ENCODE measurements around the gene GGTLC2. TPM values are rescaled to one million over a fixed set of nuclear protein-coding genes. Genes with fewer than 3 reads are reported as not detected.

The GGTLC2 gene
- total RNA-seq, 2 experiments from 2014 or later = not detected

- H3K27ac Mint-ChIP-seq = no peak overlapping the region
Observed at GRCh38 chr22:22693531-22693884, 49.1 kb downstream of the GGTLC2 start.

GRCh38 chr22:22694106-22694505 is 49.7 kb downstream of the GGTLC2 start:
- H3K4me1 Mint-ChIP-seq = peaks cover 1% of the 10 kb centered on the region
- H3K9me3 Mint-ChIP-seq = no peaks in the 10 kb centered on the region
- POLR2A ChIA-PET = no interaction called here
- H3K27me3 Mint-ChIP-seq = peaks cover 6% of the 10 kb centered on the region
- no peak overlapping the region for H3K27ac Mint-ChIP-seq
- DNase-seq = no peak
- no peak overlapping the region for H3K4me3 Mint-ChIP-seq
- ATAC-seq (ENCODE audit: low read depth) = no peak
- H3K36me3 Mint-ChIP-seq = no peaks in the 10 kb centered on the region

More at GRCh38 chr22:22693531-22693884, 49.1 kb downstream of the GGTLC2 start:
- Mint-ChIP-seq H3K9me3 (no peaks in the 10 kb centered on the region), H3K4me3 (no peak overlapping the region), H3K36me3 (no peaks in the 10 kb centered on the region), H3K27me3 (peaks cover 6% of the 10 kb centered on the region), H3K4me1 (peaks cover 1% of the 10 kb centered on the region)
- DNase-seq = no peak
- ATAC-seq (ENCODE audit: low read depth) = no peak
- POLR2A ChIA-PET = no interaction called here

- Mint-ChIP-seq H3K9me3 (no peaks in the 10 kb centered on the region), H3K27me3 (peaks cover 8% of the 10 kb centered on the region), H3K4me1 (peaks cover 5% of the 10 kb centered on the region), H3K36me3 (no peaks in the 10 kb centered on the region), H3K4me3 (no peak overlapping the region), H3K27ac (no peak overlapping the region)
- DNase-seq (no peak), ATAC-seq (ENCODE audit: low read depth) (no peak)
- POLR2A ChIA-PET = no interaction called here
Observed at GRCh38 chr22:22696104-22696503, 51.7 kb downstream of the GGTLC2 start.

Other genes starting within 250 kb of the GGTLC2 start
- 1 to 10 TPM; 2.4 to 2.7 TPM for gene ZNF280B, start 135.9 kb upstream of the GGTLC2 start, total RNA-seq
- not detected for gene ZNF280A, start 124.3 kb upstream of the GGTLC2 start, total RNA-seq
- gene PRAME, start 85.3 kb upstream of the GGTLC2 start, total RNA-seq = not detected
- gene IGLL5, start 243.2 kb downstream of the GGTLC2 start, total RNA-seq = not detected

Measured in activated naive CD8-positive, alpha-beta T cell treated with anti-CD3 and anti-CD28 coated beads, Interleukin-2, amount 10 ng/mL, durations not matched to agents 7 days and 5 days (primary cell).